ENCODE data around the gene CNKSR3.

DNA sequence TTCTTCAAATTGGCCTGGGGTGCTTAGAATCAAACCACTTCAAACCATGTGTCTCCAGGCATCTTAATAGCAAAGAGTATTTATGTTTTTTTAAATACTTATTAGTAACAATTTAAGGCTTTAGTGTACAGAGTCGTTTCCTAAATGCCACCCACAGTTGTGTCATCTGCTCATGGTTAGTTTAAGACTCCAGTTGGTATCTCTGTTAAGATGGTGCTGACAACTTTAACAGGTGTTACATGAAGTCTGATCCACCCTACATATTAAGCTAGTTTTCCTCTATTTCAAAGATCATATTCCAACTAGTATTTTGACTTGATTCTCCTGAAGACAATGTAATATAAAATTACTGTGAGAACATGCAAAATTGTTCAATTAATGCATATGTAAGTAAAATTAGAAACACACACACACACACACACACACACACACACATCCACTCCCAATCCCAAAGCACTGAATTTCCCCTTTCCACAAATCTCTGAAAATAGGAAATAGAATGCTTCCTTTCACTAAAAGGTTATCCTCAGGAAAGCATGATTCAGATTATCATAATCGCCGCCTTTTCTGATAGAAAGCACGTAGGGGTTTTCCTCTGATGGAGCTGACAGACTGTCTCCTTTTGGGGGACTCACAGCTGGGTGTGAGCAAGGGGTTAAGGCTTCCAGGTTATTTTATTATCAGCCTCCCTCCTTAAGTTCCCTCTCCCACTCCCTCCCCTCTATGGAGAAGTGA lies 10.5 kb downstream of the CNKSR3 start:
- TF ChIP-seq POLR2A (IDR thresholded peaks at IDR 0.05; ENCODE audit: low read depth) (no peak), POLR2AphosphoS5 (IDR thresholded peaks at IDR 0.05) (no peak)
- TF ChIP-seq, protein P1, sequence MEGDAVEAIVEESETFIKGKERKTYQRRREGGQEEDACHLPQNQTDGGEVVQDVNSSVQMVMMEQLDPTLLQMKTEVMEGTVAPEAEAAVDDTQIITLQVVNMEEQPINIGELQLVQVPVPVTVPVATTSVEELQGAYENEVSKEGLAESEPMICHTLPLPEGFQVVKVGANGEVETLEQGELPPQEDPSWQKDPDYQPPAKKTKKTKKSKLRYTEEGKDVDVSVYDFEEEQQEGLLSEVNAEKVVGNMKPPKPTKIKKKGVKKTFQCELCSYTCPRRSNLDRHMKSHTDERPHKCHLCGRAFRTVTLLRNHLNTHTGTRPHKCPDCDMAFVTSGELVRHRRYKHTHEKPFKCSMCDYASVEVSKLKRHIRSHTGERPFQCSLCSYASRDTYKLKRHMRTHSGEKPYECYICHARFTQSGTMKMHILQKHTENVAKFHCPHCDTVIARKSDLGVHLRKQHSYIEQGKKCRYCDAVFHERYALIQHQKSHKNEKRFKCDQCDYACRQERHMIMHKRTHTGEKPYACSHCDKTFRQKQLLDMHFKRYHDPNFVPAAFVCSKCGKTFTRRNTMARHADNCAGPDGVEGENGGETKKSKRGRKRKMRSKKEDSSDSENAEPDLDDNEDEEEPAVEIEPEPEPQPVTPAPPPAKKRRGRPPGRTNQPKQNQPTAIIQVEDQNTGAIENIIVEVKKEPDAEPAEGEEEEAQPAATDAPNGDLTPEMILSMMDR (IDR thresholded peaks at IDR 0.05), result no peak
